ENCODE measurements around the gene DPF3. TPM values are rescaled to one million over a fixed set of nuclear protein-coding genes. Genes with fewer than 3 reads are reported as not detected.

Gene DPF3
- total and polyA plus RNA-seq, 11 donors: 13.5 to 53.8 (median 37.0) TPM

- Histone ChIP-seq H3K27me3 (no peaks in the 10 kb centered on the region), H3K4me1 (peaks cover 0 to 87% (median 22%) of the 10 kb centered on the region in 12 donors), H3K9me3 (no peaks in the 10 kb centered on the region), H3K27ac (peak overlapping the region in 1 of 12 donors; percentile 9), H3K4me3 (no peak overlapping the region), H3K36me3 (peaks cover 0 to 4% (median 0%) of the 10 kb centered on the region in 9 donors)
- no peak for TF ChIP-seq CTCF (IDR thresholded peaks at IDR 0.05)
- no peak for ATAC-seq
- intact Hi-C loops (cut with DNase I): loop anchor here in 2 of 10 donors (10.0 kb wide), 2 partner anchors 45 to 65 kb away; no protein-coding TSS in a partner anchor
- 50 to 72% (median 60%) methylated on average over 2 of the region's 2 CpGs for WGBS, 4 donors
- no peak for DNase-seq
Observed at GRCh38 chr14:72880164-72880563, 13.7 kb downstream of the DPF3 start.

GRCh38 chr14:72879431-72879830 lies 14.5 kb downstream of the DPF3 start:
- intact Hi-C loops (cut with DNase I): no loop called here

GRCh38 chr14:72878746-72879145 lies 15.2 kb downstream of the DPF3 start:
- H3K4me3 ChIP-seq: no peak overlapping the region
- no peak for DNase-seq
- 56 to 79% (median 66%) methylated on average over 5 of the region's 5 CpGs for WGBS, 4 donors
- ATAC-seq: no peak
- H3K36me3 ChIP-seq: peaks cover 0 to 4% (median 0%) of the 10 kb centered on the region in 9 donors
- no peak overlapping the region for H3K27ac ChIP-seq
- no peaks in the 10 kb centered on the region for H3K9me3 ChIP-seq
- H3K4me1 ChIP-seq: peaks cover 0 to 86% (median 19%) of the 10 kb centered on the region in 12 donors
- H3K27me3 ChIP-seq: no peaks in the 10 kb centered on the region
- intact Hi-C loops (cut with DNase I): no loop called here
- TF ChIP-seq POLR2A (IDR thresholded peaks at IDR 0.05): no peak
- no peak for TF ChIP-seq CTCF (IDR thresholded peaks at IDR 0.05)

More at GRCh38 chr14:72879431-72879830, 14.5 kb downstream of the DPF3 start:
- Histone ChIP-seq H3K36me3 (peaks cover 0 to 4% (median 0%) of the 10 kb centered on the region in 9 donors), H3K27me3 (no peaks in the 10 kb centered on the region), H3K27ac (no peak overlapping the region), H3K4me3 (no peak overlapping the region), H3K4me1 (peaks cover 0 to 91% (median 22%) of the 10 kb centered on the region in 12 donors), H3K9me3 (no peaks in the 10 kb centered on the region)
- ATAC-seq: no peak
- 78 to 85% (median 83%) methylated on average over 5 to 6 of the region's 6 CpGs for WGBS, 4 donors
- TF ChIP-seq CTCF (IDR thresholded peaks at IDR 0.05) (no peak), POLR2A (IDR thresholded peaks at IDR 0.05) (no peak)
- no peak for DNase-seq

- Histone ChIP-seq H3K36me3 (peaks cover 0 to 4% (median 0%) of the 10 kb centered on the region in 9 donors), H3K27me3 (no peaks in the 10 kb centered on the region), H3K4me1 (peaks cover 0 to 74% (median 8%) of the 10 kb centered on the region in 12 donors), H3K4me3 (no peak overlapping the region), H3K27ac (peak overlapping the region in 2 of 12 donors; percentile 5 to 22), H3K9me3 (peaks cover 0 to 6% (median 0%) of the 10 kb centered on the region in 12 donors)
- no peak for TF ChIP-seq POLR2A (IDR thresholded peaks at IDR 0.05)
- WGBS, 4 donors: 21 to 29% (median 25%) methylated on average over 4 of the region's 4 CpGs
- DNase-seq: no peak
- intact Hi-C loops (cut with DNase I): no loop called here
- no peak for ATAC-seq
Observed at GRCh38 chr14:72876710-72877063, 17.2 kb downstream of the DPF3 start.

All from heart left ventricle (tissue), 16 donors.